Heart left ventricle (tissue), 13 donors: Measurements from ENCODE around the gene ARMS2.

Experiments
- POLR2A ChIP-seq, 2 donors: fragments of 450-650 bp; IDR thresholded peaks; one replicate each; pipeline ENCODE4 v1.6.1; 2017; ENCODE audit warnings: antibody characterized with exemption in 2 of 2, mild to moderate bottlenecking in 2 of 2, moderate library complexity in 2 of 2
- TF ChIP-seq, protein P1 (sequence below), 12 donors: fragments of 200-600 bp; sonication (generic) in 4 of 12; IDR thresholded peaks; one replicate each; pipeline versions ENCODE4 v1.5.0 to v1.8.0; 2018 to 2022; ENCODE audit warnings: antibody characterized with exemption in 12 of 12, mild to moderate bottlenecking in 5 of 12
- donor health status: ischemic (EF 13 %, LVEDD 7.1; RV severe dilation, severe dysfunction).
- donor health status: DM: no; HTN: yes; CAD: no.
- donor health status: DM: no; HTN: no; CAD: no.
- donor health status: ischemic (EF 25% LVEDD 6.9; RV normal size, moderate dysfunction).
- donor health status: ischemic (EF 25% LVEDD 5.7; RV mildly dilated, moderate dysfunction).
- donor health status: ischemic (EF 35%, LVEDD 5.7; RV mildly dilated, moderate dysfunction).
- donor health status: nonischemic (EF 11% LVEDD 7.7; RV severe dilation, severe dysfunction).
- donor health status: DM: yes; HTN: yes; CAD: no.
- donor health status: PGD.
- donor health status: ischemic (EF 29% LVEDD 5.4; RV normal size, mild dysfunction).
- donor health status: nonischemic (EF 23%, LVEDD 6.1; RV moderate dilation, normal function).

DNA sequence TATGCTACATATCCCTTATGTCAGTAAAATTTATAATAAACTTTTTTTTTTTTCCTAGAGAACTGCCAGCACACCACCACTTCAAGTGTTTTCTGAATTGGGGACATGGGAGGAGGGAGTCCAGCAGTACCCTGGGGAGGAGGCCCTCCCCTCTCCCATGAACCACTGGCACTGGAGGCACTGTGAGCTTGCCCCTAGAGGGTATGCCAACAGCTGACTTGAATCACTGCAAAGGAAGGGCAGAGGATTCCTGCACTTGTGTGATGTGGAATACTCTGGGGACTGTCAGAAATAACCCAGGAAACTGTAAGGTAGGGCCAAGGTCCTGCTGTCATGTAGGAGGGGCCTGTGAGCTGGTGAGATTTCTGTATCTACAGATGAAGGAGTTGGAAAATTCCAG is 8.5 kb upstream of the ARMS2 start:
- TF ChIP-seq, protein P1, sequence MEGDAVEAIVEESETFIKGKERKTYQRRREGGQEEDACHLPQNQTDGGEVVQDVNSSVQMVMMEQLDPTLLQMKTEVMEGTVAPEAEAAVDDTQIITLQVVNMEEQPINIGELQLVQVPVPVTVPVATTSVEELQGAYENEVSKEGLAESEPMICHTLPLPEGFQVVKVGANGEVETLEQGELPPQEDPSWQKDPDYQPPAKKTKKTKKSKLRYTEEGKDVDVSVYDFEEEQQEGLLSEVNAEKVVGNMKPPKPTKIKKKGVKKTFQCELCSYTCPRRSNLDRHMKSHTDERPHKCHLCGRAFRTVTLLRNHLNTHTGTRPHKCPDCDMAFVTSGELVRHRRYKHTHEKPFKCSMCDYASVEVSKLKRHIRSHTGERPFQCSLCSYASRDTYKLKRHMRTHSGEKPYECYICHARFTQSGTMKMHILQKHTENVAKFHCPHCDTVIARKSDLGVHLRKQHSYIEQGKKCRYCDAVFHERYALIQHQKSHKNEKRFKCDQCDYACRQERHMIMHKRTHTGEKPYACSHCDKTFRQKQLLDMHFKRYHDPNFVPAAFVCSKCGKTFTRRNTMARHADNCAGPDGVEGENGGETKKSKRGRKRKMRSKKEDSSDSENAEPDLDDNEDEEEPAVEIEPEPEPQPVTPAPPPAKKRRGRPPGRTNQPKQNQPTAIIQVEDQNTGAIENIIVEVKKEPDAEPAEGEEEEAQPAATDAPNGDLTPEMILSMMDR (IDR thresholded peaks at IDR 0.05): no peak
- no peak for TF ChIP-seq POLR2A (IDR thresholded peaks at IDR 0.05)
